Measurements from ENCODE around the gene CALML4.
"Not testable (repeated sequence)": the region's sequence is repeated elsewhere in the genome, so short reads cannot be mapped to it uniquely, and the experiment has no call there.

CALML4 gene

DNA sequence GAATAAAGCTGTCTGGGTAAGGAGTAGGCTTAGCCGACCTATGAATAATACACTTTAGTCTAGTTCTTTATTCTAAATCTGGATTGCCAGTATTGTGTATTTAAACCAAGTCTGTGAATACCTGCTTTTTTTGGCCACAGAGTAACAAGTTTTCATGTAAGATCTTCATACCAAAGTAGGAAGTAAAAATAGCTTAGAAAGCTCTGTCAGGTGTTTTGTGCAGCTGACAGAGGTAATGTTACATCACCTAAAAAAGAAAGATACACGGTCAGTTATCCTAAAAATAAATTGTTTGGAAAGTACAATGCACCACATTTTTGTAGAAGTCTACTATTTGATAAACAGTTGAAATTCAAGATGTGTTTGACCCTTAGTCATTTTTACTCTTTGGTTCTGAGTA lies 16.5 kb downstream of the CALML4 start:
- DNase-seq: no peak

- DNase-seq: no peak
Observed at GRCh38 chr15:68187559-68187958, 17.6 kb downstream of the CALML4 start.

DNA sequence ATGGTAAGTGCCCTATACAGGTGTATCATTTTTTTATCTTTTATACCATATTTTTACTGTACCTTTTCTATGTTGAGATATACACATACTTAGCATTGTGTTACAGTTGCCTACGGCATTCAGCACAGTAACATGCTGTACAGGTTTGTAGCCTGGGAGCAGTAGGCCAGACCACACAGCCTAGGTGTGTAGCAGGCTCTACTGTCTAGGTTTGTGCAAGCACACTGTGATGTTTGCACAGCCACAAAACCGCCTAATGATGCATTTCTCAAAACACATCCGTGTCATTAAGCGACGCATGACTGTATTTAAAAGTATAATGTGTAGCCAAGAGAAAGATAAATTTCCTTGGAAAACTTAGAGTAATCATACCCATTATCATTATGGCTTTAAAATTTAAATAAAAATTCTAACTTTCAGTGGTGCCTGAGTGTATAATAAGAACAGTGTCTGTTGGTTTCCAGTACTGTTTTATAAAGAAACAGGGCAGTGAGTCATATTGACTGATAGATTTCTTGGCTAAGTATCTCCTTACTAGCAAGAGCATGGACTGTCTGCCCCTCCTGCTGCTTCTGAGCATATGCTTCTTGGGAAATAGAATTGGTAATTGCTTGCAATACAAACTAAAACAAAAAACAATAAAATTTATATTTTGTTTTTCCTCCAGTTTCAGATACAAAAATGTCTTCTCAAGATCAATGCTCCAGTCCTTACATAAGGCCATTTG lies 18.3 kb downstream of the CALML4 start:
- no peak for DNase-seq

DNA sequence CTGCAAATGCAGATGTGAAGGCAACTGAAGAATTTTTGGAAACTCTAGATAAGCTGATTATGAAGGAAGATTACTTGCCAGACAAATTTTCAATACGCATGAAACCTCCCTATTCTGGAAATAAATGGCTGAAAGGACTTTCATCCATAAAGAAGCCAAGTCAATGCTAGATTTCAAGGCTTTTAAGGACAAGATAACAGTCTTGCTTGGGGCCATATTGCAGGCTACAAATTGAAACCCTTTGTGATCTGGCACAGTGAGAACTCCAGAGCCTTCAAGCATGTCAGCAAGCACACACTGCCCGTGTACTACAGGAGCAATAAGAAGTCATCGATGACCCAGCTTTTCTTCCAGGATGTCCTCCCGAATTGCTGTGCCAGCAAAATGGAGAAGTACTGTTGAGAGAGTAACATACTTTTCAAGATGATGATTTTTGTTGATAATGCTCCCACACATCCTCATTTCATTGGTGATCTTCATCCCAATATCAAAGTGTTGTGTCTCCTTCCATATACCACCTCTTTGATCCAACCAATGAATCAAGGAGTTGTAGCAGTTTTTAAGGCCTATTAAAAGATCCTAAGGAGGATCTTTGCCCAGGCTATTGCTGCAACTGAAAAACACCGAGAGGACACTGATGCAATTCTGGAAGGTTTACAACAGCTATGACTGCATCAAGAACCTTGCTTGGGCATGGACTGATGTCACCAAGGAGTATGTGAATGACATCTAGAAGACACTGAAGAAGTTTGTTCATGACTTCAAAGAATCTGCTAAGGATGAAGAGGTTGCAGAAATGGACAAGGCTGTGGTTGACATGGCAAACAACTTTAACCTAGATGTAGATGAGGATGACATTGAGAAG lies 20.3 kb downstream of the CALML4 start:
- peak; percentile 64 to 78 (median 73) for DNase-seq

GRCh38 chr15:68183616-68184315 lies 21.4 kb downstream of the CALML4 start:
- DNase-seq: peak in 1 of 3 donors; percentile 9

DNA sequence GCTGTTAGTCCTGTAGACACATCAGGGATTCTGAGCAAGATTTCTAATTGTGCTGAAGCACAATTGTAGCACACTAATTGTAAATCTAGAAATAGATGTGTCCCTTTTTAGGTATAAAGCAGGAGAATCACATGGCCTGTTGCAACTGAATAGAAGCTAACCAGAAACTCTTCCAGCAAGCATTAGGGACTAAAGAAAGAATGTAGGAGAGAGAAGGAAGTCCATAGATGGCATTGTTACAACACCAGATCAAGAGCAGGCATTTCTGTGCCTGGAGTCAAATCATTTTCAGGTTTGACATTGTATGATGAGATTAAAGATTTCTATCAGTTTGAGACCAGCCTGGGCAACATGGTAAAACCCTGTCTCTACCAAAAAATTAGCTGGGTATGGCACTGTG lies 27.4 kb downstream of the CALML4 start:
- DNase-seq: no peak

- no peak for DNase-seq
Observed at GRCh38 chr15:68176601-68177000, 28.5 kb downstream of the CALML4 start.

- peak; percentile 51 to 66 (median 65) for DNase-seq
Observed at GRCh38 chr15:68175526-68175925, 29.6 kb downstream of the CALML4 start.

- DNase-seq: no peak
Observed at GRCh38 chr15:68173119-68173518, 32.0 kb downstream of the CALML4 start.

- DNase-seq: not testable (repeated sequence)
Observed at GRCh38 chr15:68172037-68172436, 33.1 kb downstream of the CALML4 start.

GRCh38 chr15:68166847-68167246 lies 38.3 kb downstream of the CALML4 start:
- DNase-seq: no peak

- DNase-seq: peak in 2 of 3 donors; percentile 36 to 44
Observed at GRCh38 chr15:68163191-68163590, 41.9 kb downstream of the CALML4 start.

DNA sequence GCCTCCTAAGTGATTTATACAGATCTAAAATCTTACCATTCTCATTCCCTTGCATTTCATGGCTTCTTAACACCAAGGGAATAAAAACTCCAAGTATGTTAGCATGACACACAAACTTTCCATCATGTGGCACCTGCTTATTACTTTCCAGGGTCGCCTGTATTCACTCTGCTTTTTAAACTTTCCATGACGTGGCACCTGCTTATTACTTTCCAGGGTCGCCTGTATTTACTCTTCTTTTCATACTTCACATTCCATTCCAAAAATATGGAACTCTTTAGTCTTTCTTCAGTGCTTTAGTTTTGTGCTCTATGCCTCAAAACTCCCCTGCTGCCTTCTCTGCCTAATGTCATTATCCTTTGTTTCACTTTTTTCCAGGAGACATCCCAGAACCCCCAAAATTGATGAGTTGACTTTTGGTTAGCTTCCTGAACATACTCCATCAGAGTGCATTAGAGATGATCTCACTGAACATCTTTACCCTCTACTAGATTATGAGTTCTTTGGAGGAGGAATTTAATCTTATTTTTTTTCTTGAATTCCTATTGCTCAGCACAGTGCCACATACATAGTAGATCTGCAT lies 47.0 kb downstream of the CALML4 start:
- no peak for DNase-seq

DNA sequence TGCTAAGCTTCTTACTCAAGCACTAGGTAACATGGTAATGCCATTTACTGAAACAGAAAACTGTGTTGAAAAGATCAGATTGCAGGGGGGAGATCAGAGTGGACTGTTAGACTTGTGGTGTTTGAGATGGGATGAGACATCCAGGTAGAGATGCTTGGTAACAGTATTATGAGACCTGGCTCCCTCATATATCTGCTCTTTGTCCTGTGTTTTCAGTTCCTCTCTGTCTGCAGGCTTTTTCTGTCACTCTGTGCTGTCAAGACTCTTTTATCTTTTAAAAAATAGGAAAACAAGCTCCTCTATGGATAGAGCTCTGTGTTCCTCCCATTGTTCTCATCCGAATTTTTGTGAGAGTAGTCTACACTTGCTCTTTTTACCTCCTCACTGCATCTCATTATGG lies 48.1 kb downstream of the CALML4 start:
- no peak for DNase-seq

- DNase-seq: peak; percentile 62 to 71 (median 69)
Observed at GRCh38 chr15:68154923-68155559, 50.1 kb downstream of the CALML4 start.

GRCh38 chr15:68152342-68152741 lies 52.8 kb downstream of the CALML4 start:
- DNase-seq: no peak

DNA sequence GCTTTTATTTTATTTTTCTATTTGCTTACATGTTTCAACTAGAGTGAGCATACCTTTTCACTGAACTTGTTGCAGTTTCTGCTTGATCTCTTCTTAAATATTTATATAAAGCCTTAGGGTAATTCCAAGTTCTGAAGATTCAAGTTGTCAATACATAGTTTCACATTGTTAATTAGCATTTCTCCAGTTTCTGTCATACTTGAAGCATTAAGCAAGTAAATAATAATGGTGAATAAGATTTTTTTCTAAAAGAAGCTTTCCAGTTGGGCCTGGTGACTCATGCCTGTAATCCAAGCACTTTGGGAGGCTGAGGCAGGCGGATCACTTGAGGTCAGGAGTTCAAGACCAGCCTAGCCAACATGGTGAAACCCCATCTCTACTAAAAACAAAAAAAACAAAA lies 53.9 kb downstream of the CALML4 start:
- peak in 1 of 3 donors; percentile 7 for DNase-seq

GRCh38 chr15:68150187-68150586 lies 54.9 kb downstream of the CALML4 start:
- no peak for DNase-seq

GRCh38 chr15:68149059-68149458 lies 56.1 kb downstream of the CALML4 start:
- no peak for DNase-seq

- peak; percentile 26 to 54 (median 45) for DNase-seq
Observed at GRCh38 chr15:68148039-68148438, 57.1 kb downstream of the CALML4 start.

DNA sequence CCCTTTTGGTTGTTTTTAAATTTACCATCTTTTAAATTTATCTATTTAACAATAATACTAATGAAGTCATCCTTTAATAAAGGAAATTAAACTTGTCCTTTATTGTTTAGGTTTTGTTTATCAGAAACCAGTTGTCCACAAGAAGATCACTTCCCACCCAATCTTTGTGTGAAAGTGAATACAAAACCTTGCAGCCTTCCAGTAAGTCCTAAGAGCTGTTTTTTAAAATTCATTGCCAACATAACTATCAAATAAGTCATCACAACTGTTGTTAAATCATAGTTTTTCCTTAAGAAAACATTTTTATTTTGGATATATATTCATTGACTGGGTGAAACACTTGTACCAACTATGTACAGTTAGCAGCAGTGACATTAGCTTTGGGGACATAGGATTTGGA lies 59.4 kb downstream of the CALML4 start:
- DNase-seq: no peak

DNA sequence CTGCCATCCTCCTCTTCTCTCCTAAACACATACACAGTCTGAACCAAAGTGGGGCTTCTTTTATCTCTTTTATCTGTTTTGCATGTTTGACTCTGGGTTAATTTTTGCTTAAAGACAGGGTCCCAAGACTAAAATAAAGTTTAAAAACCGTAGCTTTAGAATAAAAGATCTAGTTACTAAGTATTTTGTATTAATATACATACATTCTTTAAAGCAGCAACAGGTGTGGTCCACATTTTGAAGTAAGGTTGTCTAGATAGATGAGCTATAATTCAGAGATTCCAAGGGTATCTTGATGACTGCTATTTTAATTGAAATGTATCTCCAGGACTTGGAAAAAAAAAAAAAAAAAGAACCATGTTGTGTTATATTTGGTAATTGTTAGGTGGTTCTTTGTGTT lies 61.3 kb downstream of the CALML4 start:
- DNase-seq: no peak

DNA sequence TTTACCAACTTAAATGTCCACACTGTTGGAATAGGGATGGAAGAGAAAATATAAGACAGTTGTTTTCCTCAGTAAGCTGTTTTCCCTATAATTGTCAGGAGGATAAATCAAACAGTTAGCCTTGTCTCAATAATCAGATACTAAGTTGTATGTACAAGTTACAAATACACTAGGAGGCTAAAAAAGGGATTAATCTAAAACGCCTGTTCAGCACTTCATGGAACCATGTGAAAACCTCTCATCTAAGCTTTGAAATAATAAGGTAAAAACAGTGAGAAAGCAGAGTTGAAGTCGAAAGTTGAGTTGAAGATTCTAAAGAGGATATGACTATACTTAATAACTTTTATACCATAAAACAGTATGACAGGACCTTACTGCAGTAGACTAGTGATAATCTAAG lies 62.0 kb downstream of the CALML4 start:
- no peak for DNase-seq
